Epidermal melanocyte (primary cell): Measurements from ENCODE around the gene PET100.

Experiments used
- DNase-seq: peaks from one replicate; pipeline ENCODE4 v3.0.0; 2011; ENCODE audit warnings: low spot score; ENCODE audit not compliant: insufficient read length

PET100 gene

GRCh38 chr19:7650148-7650547 is 20.6 kb downstream of the PET100 start:
- no peak for DNase-seq

GRCh38 chr19:7652061-7652641 is 22.6 kb downstream of the PET100 start:
- peak; percentile 91 for DNase-seq

GRCh38 chr19:7654401-7654800 is 24.8 kb downstream of the PET100 start:
- DNase-seq = peak; percentile 67

- DNase-seq = no peak
Observed at GRCh38 chr19:7655581-7655980, 26.0 kb downstream of the PET100 start.

- no peak for DNase-seq
Observed at GRCh38 chr19:7657131-7657751, 27.6 kb downstream of the PET100 start.

GRCh38 chr19:7658219-7658686 is 28.7 kb downstream of the PET100 start:
- DNase-seq = no peak

GRCh38 chr19:7661744-7662538 is 32.3 kb downstream of the PET100 start:
- DNase-seq = no peak

GRCh38 chr19:7662657-7663056 is 33.1 kb downstream of the PET100 start:
- no peak for DNase-seq

GRCh38 chr19:7663706-7664105 is 34.1 kb downstream of the PET100 start:
- DNase-seq = no peak

- no peak for DNase-seq
Observed at GRCh38 chr19:7665076-7665475, 35.5 kb downstream of the PET100 start.

GRCh38 chr19:7668842-7669241 is 39.2 kb downstream of the PET100 start, which contains the start of gene RETN:
RETN (plus strand) TSS chr19:7669049; CDS start chr19:7669327, 278 bp downstream.
- DNase-seq = no peak

- no peak for DNase-seq
Observed at GRCh38 chr19:7669641-7670040, 40.0 kb downstream of the PET100 start.

- no peak for DNase-seq
Observed at GRCh38 chr19:7670150-7670783, 40.7 kb downstream of the PET100 start.

- DNase-seq = no peak
Observed at GRCh38 chr19:7670790-7671189, 41.2 kb downstream of the PET100 start.

GRCh38 chr19:7672522-7672921 is 42.9 kb downstream of the PET100 start:
- no peak for DNase-seq

GRCh38 chr19:7674010-7675005 is 44.7 kb downstream of the PET100 start:
- DNase-seq = peak; percentile 72

- DNase-seq = no peak
Observed at GRCh38 chr19:7676376-7676775, 46.8 kb downstream of the PET100 start.

GRCh38 chr19:7676854-7677253 is 47.3 kb downstream of the PET100 start, which contains the start of gene MCEMP1:
MCEMP1 (plus strand) TSS chr19:7677090; CDS start chr19:7677121, 31 bp downstream.
- no peak for DNase-seq

- DNase-seq = no peak
Observed at GRCh38 chr19:7677669-7678311, 48.2 kb downstream of the PET100 start.
